Daoy (cell line): ENCODE results near the gene IP6K2. TPM values are rescaled to one million over a fixed set of nuclear protein-coding genes. Genes with fewer than 3 reads are reported as not detected.
"Not testable (repeated sequence)": the region's sequence is repeated elsewhere in the genome, so short reads cannot be mapped to it uniquely, and the experiment has no call there.

ENCODE experiments used
- DNase-seq: peaks from one replicate; pipeline ENCODE4 v3.0.0-alpha.2; 2015; ENCODE audit warnings: low read depth
- total RNA-seq: library from RNA; depleted of rRNA; stranded (reverse); fragments of >200 nt; shearing (Covaris generic); gene quantifications from 2 replicates; pipeline ENCODE4 v1.2.3, GENCODE V29; 2014; rRNA removed

IP6K2 gene, protein sequence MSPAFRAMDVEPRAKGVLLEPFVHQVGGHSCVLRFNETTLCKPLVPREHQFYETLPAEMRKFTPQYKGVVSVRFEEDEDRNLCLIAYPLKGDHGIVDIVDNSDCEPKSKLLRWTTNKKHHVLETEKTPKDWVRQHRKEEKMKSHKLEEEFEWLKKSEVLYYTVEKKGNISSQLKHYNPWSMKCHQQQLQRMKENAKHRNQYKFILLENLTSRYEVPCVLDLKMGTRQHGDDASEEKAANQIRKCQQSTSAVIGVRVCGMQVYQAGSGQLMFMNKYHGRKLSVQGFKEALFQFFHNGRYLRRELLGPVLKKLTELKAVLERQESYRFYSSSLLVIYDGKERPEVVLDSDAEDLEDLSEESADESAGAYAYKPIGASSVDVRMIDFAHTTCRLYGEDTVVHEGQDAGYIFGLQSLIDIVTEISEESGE
- 38.5 and 41.6 TPM in 2 replicates for total RNA-seq

DNA sequence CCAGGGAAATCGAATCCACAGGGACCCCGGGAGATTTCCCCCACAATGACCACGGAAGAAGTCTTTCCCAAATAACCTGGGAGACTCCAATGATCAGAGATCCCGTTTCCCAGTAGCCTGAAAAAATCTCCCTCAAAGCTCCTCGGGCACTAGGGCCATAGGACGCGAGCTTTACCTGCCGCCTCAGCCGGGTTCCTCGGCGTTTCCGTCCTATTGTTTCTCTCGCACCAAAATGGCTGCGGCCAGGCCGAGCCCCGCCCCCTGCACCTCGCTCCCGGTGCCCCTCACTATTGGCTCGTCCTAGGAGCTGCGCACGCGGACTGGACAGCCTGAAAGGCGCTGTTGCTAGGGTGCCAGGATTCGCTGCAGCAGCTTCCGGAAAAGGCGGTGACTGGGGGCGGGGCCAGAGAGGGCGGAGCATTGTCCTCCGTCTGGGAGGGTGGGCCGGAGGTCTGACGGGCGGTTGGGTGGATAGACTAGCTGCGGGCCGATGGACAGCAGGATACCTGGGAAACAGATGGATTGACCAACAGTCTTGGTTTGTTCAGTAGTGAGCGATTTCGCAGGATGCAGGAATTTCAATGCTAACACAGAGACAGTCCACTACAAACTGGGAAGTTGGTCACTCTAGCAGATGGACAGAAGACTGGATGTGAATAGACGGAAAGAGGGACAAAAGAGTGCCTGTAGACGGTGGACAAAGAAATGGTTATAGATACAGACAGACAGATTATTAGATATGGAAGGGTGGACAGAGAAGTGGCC lies at the start of gene IP6K2:
IP6K2 (minus strand) TSS at position 240 of the 765 bp plus-strand sequence. CDS start 21,930 bp downstream, outside the sequence.
- peak; percentile 98 for DNase-seq

DNA sequence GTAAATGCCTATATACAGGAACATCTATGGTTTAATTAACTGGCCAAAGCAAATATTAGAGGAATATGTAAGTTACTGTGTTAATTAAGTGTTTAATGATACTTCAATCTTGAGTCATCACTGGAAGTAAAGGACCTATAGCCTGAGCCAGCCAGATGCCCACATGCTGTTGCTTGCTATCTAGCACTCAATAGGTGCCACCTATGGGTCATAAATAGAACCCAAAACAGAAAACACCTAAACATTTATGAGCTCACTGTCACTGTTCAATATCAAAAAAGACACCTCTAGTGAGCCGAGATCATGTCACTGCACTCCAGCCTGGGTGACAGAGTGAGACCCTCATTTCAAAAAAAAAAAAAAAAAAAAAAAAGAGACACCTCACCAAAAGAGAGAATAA lies 48.4 kb upstream of the IP6K2 start:
- DNase-seq: no peak

GRCh38 chr3:48762816-48763215 lies 45.8 kb upstream of the IP6K2 start:
- DNase-seq: no peak

- not testable (repeated sequence) for DNase-seq
Measured at GRCh38 chr3:48759991-48760540, 43.0 kb upstream of the IP6K2 start.

- DNase-seq: not testable (repeated sequence)
Measured at GRCh38 chr3:48759531-48759930, 42.5 kb upstream of the IP6K2 start.

GRCh38 chr3:48759071-48759470 lies 42.0 kb upstream of the IP6K2 start:
- DNase-seq: no peak

DNA sequence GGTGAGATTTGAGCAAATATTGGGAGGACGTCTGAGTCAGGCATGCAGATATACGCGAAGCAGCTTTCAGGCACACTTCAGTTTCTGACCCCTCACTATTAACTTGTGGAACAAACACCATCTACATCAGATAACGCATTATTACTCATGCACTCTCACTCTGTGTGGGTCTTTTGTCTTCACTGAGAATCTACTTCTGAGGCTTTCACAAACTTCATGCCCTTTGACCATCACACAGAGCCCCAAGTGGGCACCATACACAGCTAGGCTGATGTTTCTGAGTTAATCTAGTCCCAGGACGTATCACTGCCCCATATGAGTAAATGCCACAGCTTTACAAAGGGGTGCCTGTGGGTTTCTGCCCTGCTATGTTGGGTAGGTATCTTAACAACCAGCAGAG lies 39.6 kb upstream of the IP6K2 start:
- peak; percentile 11 for DNase-seq

DNA sequence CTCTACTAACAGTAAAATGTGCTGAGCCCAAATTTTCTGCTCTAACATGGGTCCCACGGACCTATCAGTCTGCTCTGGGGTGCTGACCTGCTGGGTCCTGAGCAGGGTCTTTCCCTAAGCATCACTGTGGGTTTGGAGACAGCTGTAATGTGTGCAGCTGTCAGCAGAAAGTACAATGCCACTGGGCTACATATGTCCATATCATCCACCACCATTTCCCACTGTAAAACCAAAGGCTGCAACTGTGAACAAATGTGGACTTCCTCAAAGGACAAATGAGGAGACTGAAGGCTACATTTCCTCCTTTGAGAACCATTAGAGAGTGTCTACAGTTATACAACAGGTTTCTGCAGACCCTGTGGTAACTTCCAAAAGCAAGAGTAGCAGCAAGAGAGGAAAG lies 33.8 kb upstream of the IP6K2 start:
- DNase-seq: no peak

DNA sequence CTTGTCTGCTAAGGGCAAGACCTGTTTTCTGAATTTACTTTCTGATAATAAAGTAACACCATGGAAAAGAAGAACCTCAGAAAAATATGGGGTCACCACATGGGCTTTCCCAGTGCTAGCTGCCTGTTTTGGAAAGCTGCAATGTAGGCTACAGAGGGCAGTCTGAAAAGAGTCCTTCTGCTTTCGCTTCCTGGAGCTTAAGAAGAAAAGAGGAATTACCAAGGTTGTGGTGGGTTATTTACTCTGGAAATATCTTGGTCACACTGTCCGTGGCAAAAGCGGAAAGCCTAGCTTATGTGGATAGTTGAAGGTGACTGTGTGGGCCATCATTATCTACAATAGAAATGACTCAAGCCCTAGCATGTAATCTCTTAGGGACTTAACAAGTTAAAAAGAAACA lies 31.7 kb upstream of the IP6K2 start:
- DNase-seq: no peak

GRCh38 chr3:48747706-48748105 lies 30.7 kb upstream of the IP6K2 start:
- no peak for DNase-seq

DNA sequence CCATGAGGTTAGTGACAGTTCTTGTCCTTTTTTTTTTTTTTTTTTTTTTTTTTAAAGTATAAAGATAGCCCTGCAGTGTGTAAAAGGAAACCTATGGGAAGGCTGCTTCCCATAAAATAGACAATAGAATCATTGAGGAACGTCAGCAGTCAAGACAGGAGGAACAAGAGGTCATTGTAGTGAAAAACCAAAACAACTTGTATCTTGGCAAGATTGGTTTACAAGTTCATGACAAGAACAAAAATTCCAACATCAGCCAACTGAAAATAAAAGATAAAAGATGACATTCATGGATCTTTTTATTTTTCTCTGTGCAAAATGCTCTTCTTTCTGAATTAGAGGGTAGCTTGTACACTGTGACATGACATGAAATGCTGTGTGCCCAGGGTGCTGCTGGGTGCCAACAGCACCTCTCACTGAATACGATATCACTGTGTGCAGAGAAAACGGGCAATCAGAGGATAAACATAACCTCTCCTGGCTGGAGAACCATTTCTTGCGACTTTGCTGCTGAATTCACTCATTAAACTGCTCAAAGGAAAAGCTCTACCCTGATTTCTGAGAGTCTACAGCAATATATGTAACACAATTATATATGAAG lies 30.1 kb upstream of the IP6K2 start:
- DNase-seq: no peak

GRCh38 chr3:48743773-48744172 lies 26.8 kb upstream of the IP6K2 start:
- DNase-seq: no peak

DNA sequence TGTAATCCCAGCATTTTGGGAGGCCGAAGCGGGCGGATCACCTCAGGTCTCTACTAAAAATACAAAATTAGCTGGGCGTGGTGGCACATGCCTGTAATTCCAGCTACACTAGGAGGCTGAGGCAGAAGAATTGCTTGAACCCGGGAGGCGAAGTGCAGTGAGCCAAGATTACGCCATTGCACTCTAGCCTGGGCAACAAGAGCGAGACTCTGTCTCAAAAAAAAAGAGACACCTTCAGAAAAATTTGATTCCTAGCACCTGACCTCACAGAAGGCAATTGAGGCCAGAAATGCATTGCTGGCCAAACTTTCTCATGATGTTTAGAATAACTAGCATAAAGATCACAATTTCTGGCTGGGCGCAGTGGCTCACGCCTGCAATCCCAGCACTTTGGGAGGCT lies 24.2 kb upstream of the IP6K2 start:
- not testable (repeated sequence) for DNase-seq

- DNase-seq: peak; percentile 65
Measured at GRCh38 chr3:48739955-48740823, 23.2 kb upstream of the IP6K2 start.

DNA sequence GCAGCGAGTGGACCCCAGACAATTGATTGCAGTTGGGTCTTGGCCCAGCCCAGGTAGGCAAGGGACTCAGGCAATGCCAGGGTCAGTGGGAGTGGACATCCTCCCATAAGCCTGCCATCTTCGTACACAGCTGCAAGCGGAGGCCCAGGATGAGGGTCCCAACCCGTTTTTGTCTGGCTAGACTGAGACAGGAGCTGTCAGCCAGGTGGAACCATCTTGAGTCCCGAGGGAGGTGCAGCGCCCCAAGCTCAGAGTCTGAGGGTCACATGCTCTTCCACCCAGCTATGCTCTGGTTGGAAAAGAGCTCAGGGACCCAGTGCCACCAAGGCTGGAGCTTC lies 22.6 kb upstream of the IP6K2 start:
- DNase-seq: no peak

GRCh38 chr3:48738926-48739616 lies 22.1 kb upstream of the IP6K2 start:
- no peak for DNase-seq

DNA sequence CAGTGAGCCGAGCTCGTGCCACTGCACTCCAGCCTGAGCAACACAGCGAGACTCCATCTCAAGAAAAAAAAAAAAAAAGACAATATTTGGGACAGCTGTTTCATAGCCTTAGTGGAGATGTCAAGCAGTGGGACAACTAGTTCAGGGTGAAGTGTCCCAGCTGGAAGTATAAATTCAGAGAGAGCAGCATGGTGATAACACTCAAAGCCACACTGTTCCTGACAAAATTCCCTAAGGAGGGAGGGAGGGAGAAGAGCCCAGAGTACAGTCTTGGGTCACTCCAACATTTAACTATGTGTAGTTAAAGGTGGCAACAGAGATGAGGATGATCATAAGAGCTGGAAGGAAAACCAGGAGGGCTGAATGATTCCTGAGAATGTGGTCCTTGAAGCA lies 21.1 kb upstream of the IP6K2 start:
- DNase-seq: no peak

- not testable (repeated sequence) for DNase-seq
Measured at GRCh38 chr3:48735075-48735767, 18.2 kb upstream of the IP6K2 start.

DNA sequence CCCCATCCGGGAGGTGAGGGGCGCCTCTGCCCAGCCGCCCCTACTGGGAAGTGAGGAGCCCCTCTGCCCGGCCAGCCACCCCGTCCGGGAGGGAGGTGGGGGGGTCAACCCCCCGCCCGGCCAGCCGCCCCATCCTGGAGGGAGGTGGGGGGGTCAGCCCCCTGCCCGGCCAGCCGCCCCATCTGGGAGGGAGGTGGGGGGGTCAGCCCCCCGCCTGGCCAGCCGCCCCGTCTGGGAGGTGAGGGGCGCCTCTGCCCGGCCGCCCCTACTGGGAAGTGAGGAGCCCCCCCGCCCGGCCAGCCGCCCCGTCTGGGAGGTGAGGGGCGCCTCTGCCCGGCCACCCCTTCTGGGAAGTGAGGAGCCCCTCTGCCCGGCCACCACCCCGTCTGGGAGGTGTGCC lies 17.5 kb upstream of the IP6K2 start:
- DNase-seq: not testable (repeated sequence)
